Measurements from ENCODE around the gene MTG2. TPM values are rescaled to one million over a fixed set of nuclear protein-coding genes. Genes with fewer than 3 reads are reported as not detected.

Gene MTG2
- total and polyA plus RNA-seq, 2 experiments from 2014 or later, result 11.3 to 11.7 TPM

GRCh38 chr20:62175711-62176110 lies 7.1 kb upstream of the MTG2 start:
- Mint-ChIP-seq H3K27me3 (ENCODE audit: insufficient read depth, low read depth, poor library complexity) (peaks cover 11% of the 10 kb centered on the region), H3K27ac (no peak overlapping the region), H3K4me3 (no peak overlapping the region), H3K9me3 (no peaks in the 10 kb centered on the region; the same call in 2 of the 3 replicates), H3K36me3 (ENCODE audit: low read depth) (peaks cover 29% of the 10 kb centered on the region), H3K4me1 (no peaks in the 10 kb centered on the region)
- H3F3A ChIP-seq (replicated peaks; ENCODE audit: low read depth), result no peaks in the 10 kb centered on the region
- H3K4me3 ChIP-seq, result no peak overlapping the region
- no peak overlapping the region for H3K4me2 ChIP-seq
- no peaks in the 10 kb centered on the region for H3K4me1 ChIP-seq (ENCODE audit: insufficient read depth)
- TF ChIP-seq STAT1 (IDR thresholded peaks at IDR 0.05; ENCODE audit: unreplicated experiment) (no peak), REST (IDR thresholded peaks at IDR 0.05; ENCODE audit: unreplicated experiment) (no peak), POLR2AphosphoS5 (IDR thresholded peaks at IDR 0.05; ENCODE audit: low read depth) (no peak), JUNB (IDR thresholded peaks at IDR 0.05; ENCODE audit: unreplicated experiment) (no peak), ZNF114 (CRISPR knock-in tag; IDR thresholded peaks at IDR 0.05) (no peak), EZH2 (IDR thresholded peaks at IDR 0.05; ENCODE audit: low read depth, unreplicated experiment) (no peak), ZNF462 (CRISPR knock-in tag; IDR thresholded peaks at IDR 0.05) (no peak), CREB1 (CRISPR knock-in tag; IDR thresholded peaks at IDR 0.05; ENCODE audit: low read depth) (no peak), CTCF (conservative IDR thresholded peaks at IDR 0.05; ENCODE audit: low read depth in 2 of 2) (no peak)
- no peaks in the 10 kb centered on the region for H3K79me2 ChIP-seq (replicated peaks; ENCODE audit: insufficient read depth)
- no peaks in the 10 kb centered on the region for H3K27me3 ChIP-seq (ENCODE audit: insufficient read depth)
- H2AFZ ChIP-seq, result no peak overlapping the region
- ATAC-seq, result no peak
- H3K27ac ChIP-seq (ENCODE audit: low read depth), result no peak overlapping the region
- H3K9me2 ChIP-seq (ENCODE audit: insufficient read depth), result no peaks in the 10 kb centered on the region
- DNase-seq (ENCODE audit: low spot score), result no peak
- no peaks in the 10 kb centered on the region for H4K20me1 ChIP-seq (replicated peaks; ENCODE audit: insufficient read depth)
- H3K36me3 ChIP-seq (ENCODE audit: insufficient read depth), result no peaks in the 10 kb centered on the region

Measured in GM23338 (cell line).